GM18873 (cell line): ENCODE data around the gene IRF2.

Source experiments
- ATAC-seq: cut with Tn5 transposase; IDR thresholded peaks from one replicate; pipeline ENCODE4 v1.9.1; 2021; ENCODE audit warnings: mild to moderate bottlenecking, moderate library complexity, moderate number of reproducible peaks; ENCODE audit not compliant: unreplicated experiment, low FRiP score

The IRF2 gene

DNA sequence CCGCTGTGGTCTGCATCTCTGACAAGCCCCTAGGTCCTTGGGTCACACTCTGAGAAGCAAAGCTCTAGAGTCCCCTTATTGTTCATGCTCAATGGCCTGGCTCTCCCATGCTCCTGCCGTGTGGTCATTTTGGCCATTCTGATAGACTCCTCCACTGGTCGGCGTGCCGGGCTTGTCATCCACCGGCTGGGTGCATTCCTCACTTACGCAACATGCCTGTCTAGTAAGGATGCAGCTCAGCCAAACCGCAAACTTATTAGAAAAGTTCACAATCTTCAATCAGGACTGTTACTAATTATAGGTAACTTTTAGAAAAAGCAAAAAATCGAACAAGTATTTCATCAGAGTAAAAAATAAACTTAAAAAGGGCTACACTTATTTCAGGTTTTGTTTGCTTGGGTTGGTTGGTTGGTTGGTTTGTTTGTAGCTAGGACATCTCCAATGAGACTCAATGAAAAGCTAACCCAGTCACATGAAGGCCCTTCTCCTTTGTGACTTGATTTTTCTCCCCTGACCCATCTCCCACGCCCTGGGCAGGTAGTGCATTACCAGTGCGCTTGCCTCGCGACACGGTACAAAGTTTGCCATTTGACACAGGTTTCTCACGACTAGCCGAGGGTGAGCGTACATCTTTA lies 41.0 kb downstream of the IRF2 start:
- ATAC-seq = no peak

- no peak for ATAC-seq
These were observed 42.0 kb downstream of the IRF2 start for GRCh38 chr4:184432127-184432922.

- no peak for ATAC-seq
These were observed 44.2 kb downstream of the IRF2 start for GRCh38 chr4:184430163-184430562.

DNA sequence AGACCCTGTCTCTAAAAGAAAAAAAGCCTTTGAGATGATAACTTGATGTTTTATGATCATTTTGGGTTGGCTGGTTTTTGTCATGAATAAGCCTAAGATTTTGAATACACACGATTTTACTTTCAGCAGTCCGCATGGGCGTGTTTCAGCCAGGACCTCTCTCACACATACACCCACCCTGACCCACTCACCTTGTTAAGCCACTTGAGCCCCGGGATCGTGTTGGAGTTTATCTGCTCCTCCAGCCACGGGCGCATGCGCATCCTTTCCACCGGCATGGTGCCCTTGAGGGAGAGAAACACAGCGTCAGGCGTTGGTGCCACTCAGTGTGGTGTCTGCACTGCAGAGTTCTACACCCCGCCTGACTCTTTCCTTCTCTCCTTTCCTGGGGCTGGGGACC lies 45.6 kb downstream of the IRF2 start:
- no peak for ATAC-seq

- no peak for ATAC-seq
These were observed 46.7 kb downstream of the IRF2 start for GRCh38 chr4:184427687-184428086.

DNA sequence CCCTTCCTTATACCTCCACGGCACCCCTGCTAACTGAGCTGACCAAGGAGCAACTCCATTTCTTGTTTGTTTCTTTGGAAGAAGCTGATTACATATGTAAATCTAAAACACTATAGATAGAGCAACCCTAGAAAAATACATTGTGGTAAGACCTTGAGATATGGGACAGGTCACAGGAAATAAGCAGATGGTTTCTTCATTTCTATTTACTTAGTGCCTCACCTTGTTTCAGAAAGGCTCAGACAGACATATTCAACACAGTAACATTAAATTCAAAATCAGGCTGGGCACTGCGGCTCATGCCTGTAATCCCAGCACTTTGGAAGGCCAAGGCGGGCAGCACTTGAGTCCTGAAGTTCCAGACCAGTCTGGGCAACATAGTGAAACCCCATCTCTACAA lies 47.3 kb downstream of the IRF2 start:
- no peak for ATAC-seq

- ATAC-seq = no peak
These were observed 49.2 kb downstream of the IRF2 start for GRCh38 chr4:184424993-184425758.

DNA sequence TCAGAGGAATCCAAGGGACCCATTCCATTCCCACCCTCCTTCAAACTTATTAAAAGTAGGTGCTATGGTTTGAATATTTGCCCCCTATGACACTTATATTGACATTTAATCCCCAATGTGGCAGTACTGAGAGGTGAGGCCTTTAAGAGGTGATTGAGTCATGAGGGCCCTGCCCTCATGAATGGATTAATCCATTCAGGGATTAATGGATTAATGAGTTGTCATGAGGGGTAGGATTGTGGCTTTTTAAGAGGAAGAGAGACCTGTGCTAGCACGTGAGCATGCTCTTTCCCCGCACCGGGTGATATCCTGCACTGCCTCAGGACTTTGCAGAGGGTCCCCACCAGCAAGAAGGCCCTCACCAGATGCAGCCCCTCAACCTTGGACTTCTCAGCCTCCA lies 50.1 kb downstream of the IRF2 start:
- ATAC-seq = no peak

DNA sequence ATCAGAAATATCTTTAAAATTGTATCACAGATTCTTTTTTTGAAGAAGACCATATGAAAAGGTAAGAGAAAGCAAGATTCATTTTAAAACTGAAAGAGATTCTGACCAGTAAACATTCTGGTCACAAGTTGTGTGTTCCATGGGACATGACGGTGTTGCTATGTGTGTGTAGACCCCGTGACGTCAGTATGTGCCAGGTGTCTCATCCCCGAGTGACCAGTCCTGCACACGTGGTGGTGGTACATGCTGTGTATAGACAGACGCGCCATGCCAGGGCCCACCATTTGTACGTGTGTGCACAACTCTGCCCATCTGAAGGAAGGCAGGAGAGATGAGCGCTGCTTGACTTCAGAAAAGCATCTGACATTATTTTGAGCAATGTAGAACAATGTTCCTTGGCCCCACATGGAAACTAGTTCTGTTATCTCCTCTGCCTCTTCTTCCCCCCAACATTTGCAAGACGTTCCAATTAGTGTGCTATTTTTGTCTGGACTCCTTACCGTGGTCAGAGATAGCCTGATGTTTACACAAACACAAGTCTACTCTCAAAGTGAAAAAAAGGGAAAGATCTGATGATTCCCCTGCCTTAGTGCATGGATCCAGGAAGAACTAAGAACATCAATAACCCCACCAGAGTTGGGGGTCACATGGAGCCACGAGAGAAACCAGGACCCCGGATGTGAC lies 51.2 kb downstream of the IRF2 start:
- ATAC-seq = no peak

- no peak for ATAC-seq
These were observed 52.0 kb downstream of the IRF2 start for GRCh38 chr4:184422378-184422777.

- no peak for ATAC-seq
These were observed 52.7 kb downstream of the IRF2 start for GRCh38 chr4:184421533-184422155.

- ATAC-seq = no peak
These were observed 53.4 kb downstream of the IRF2 start for GRCh38 chr4:184420881-184421416.

DNA sequence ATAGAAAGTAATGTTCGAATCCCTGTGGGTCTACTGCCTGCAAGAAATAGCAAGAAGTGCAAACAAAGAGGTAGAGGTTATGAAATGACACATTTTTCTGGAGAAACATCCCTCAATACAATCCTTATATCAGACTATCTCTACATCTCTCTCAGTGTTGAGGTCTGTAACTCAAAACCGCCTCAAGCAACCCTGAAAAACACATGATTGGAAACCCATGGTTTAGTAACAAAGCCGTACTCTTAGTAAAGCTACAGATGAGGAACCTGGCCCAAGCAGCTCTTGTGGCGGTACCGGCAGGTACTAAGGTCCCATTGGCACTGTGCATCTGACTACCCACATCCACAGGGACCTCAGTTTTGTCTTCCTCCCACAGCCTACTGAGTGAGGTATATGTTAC lies 53.9 kb downstream of the IRF2 start:
- ATAC-seq = no peak

GRCh38 chr4:184419976-184420375 lies 54.4 kb downstream of the IRF2 start:
- no peak for ATAC-seq

DNA sequence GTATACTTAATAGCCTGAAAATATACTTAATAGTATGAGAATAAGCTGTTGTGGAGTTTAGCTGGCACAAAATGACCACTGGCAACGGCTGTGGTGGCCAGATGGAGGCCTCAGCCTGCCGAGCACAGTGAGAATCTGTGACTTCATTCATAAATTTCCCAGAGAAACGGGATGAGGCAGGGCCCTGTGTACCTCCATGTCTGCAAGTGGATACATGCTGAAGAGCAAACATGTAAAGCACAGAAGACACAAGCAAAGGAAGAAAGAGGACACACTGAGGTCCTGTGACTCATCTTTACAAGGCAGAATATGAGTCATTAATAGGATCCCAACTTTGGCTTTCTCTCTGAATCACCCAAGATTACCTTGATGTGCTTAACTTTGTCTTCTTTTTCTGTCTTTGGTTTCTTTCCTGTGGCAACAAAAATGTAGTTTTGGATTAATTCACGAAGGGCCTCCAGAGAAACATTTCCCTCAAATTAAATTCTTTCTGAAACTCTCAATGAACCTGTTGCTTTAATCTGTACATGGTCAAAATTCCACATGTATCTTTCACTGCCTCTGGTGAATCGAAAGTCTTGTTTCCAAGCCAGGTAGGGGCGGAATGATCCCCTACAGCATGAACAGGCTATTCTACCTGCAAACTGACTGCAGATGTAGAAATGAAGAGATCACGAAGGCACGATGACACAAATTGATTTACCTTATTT lies 56.4 kb downstream of the IRF2 start:
- no peak for ATAC-seq

DNA sequence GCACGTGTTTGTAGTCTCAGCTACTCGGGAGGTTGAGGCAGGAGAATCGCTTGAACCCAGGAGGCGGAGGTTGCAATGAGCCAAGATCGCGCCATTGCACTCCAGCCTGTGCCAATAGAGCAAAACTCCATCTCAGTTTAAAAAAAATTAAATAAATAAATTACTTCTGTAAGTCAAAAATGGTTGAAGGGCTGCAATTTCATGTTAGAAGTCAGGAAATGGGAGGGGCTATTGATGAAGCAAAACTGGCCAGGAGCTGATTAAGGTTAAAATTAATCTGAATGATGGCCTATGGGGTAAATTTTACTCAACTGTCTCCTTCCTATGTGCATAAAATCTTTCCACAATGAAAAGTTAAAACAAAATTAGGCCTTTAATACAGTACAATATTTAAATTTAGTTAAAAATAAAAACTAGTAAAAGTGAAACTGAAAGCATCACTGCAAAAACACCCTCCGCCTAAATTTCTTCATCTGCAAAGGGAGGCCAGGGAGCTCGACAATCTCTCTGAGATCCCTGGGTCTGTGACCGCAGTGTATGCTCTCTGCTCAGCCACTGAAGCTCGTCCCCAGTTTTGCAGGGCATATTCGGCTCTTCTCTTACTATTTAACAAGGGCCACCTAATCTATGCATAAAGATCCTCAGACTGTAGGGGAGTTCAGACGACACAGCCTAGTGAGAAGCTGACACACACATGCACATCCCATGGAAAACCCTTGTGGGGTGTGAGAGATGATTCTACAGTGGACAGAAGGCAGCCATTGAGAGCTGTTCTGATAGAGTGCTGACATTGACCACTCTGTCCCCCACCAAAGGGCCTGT lies 57.2 kb downstream of the IRF2 start:
- ATAC-seq = no peak

- ATAC-seq = no peak
These were observed 59.3 kb downstream of the IRF2 start for GRCh38 chr4:184415071-184415470.

- no peak for ATAC-seq
These were observed 60.9 kb downstream of the IRF2 start for GRCh38 chr4:184413261-184414046.
